GM19324 (cell line): Measurements from ENCODE around the gene DTNB.

Source experiments
- ATAC-seq: cut with Tn5 transposase; IDR thresholded peaks from one replicate; pipeline ENCODE4 v1.9.1; 2021; ENCODE audit warnings: mild to moderate bottlenecking, moderate library complexity; ENCODE audit not compliant: unreplicated experiment, low FRiP score

Gene DTNB

GRCh38 chr2:25335204-25335603 lies 338.2 kb downstream of the DTNB start:
- no peak for ATAC-seq

GRCh38 chr2:25334482-25334881 lies 338.9 kb downstream of the DTNB start:
- ATAC-seq, result no peak

GRCh38 chr2:25333981-25334380 lies 339.4 kb downstream of the DTNB start:
- no peak for ATAC-seq

GRCh38 chr2:25332571-25332970 lies 340.8 kb downstream of the DTNB start:
- ATAC-seq, result no peak

- ATAC-seq, result no peak
Observed at GRCh38 chr2:25331686-25332365, 341.6 kb downstream of the DTNB start.

- ATAC-seq, result no peak
Observed at GRCh38 chr2:25330937-25331336, 342.4 kb downstream of the DTNB start.

- ATAC-seq, result no peak
Observed at GRCh38 chr2:25330273-25330672, 343.1 kb downstream of the DTNB start.

- no peak for ATAC-seq
Observed at GRCh38 chr2:25328152-25329085, 345.0 kb downstream of the DTNB start.
